IMR-90 (cell line): ENCODE results near the gene MACF1. TPM values are rescaled to one million over a fixed set of nuclear protein-coding genes. Genes with fewer than 3 reads are reported as not detected.

ENCODE experiments used
- ATAC-seq: fragments of 200-7000 bp; cut with Tn5 transposase; 2 replicates; pipeline ENCODE4 v1.9.1; 2020; ENCODE audit warnings: low read depth, mild to moderate bottlenecking, moderate library complexity
- BruUV-seq: library from RNA; stranded (reverse); fragments of 400-500 nt; replicated peaks from 2 replicates; lab custom pipeline; 2021; lab: Mats Ljungman, UMichigan
- CTCF ChIA-PET: fragments of 300-600 bp; formaldehyde crosslinking; extraction: SDS; loops from one replicate; lab custom pipeline; 2021; ENCODE audit warnings: antibody characterized with exemption; lab: Yijun Ruan, JAX
- POLR2A ChIA-PET: fragments of 300-600 bp; sonication (Branson Sonifier 250); formaldehyde crosslinking; loops from one replicate; lab custom pipeline; 2022; ENCODE audit warnings: antibody characterized with exemption; ENCODE audit not compliant: unreplicated experiment; lab: Charles Lee
- DNase-seq: peaks from one replicate; pipeline ENCODE4 v3.0.0; 2013
- H2AFZ ChIP-seq: replicated peaks from 2 replicates; pipeline ENCODE3; 2013; ENCODE audit warnings: low read length, mild to moderate bottlenecking; ENCODE audit not compliant: poor library complexity
- H2AK5ac ChIP-seq: 2 replicates; pipeline ENCODE4 v1.6.1; 2013; ENCODE audit warnings: low read depth, low read length, inconsistent platforms
- H2AK9ac ChIP-seq: replicated peaks from 2 replicates; pipeline ENCODE3; 2013; ENCODE audit warnings: mild to moderate bottlenecking, low read depth, low read length, moderate library complexity; ENCODE audit not compliant: poor library complexity
- H2BK120ac ChIP-seq: 2 replicates; pipeline ENCODE4 v1.6.1; 2013; ENCODE audit warnings: low read depth, low read length, inconsistent platforms
- H2BK15ac ChIP-seq: 3 replicates; pipeline ENCODE4 v1.6.1; 2013; ENCODE audit warnings: low read depth, low read length, inconsistent platforms
- H2BK20ac ChIP-seq: 2 replicates; pipeline ENCODE4 v1.6.1; 2013; ENCODE audit warnings: low read depth, mild to moderate bottlenecking, inconsistent platforms, low read length, moderate library complexity
- H2BK5ac ChIP-seq: 2 replicates; pipeline ENCODE4 v1.6.1; 2013; ENCODE audit warnings: mild to moderate bottlenecking, low read depth, low read length, inconsistent platforms; ENCODE audit not compliant: poor library complexity, severe bottlenecking
- H3K14ac ChIP-seq: replicated peaks from 2 replicates; pipeline ENCODE4 v1.6.1; 2013; ENCODE audit warnings: low read depth, low read length, inconsistent platforms
- H3K18ac ChIP-seq: 2 replicates; pipeline ENCODE4 v1.6.1; 2013; ENCODE audit warnings: low read depth, low read length, control low read depth
- H3K23ac ChIP-seq: 2 replicates; pipeline ENCODE4 v1.6.1; 2013; ENCODE audit warnings: low read depth, low read length, inconsistent platforms
- H3K27ac ChIP-seq: 2 replicates; pipeline ENCODE4 v1.5.1; 2013; ENCODE audit warnings: mild to moderate bottlenecking, control low read depth, low read length; ENCODE audit not compliant: insufficient read depth
- H3K27me3 ChIP-seq: 2 replicates; pipeline ENCODE4 v1.6.1; 2013; ENCODE audit warnings: low read length; ENCODE audit not compliant: control insufficient read depth, insufficient read depth
- H3K36me3 ChIP-seq: 2 replicates; pipeline ENCODE4 v1.6.1; 2013; ENCODE audit warnings: low read length, mixed read lengths; ENCODE audit not compliant: control insufficient read depth, insufficient read depth
- H3K4ac ChIP-seq: 2 replicates; pipeline ENCODE4 v1.6.1; 2013; ENCODE audit warnings: low read depth, low read length, inconsistent platforms
- H3K4me1 ChIP-seq: 2 replicates; pipeline ENCODE4 v1.6.1; 2013; ENCODE audit warnings: low read length, mixed read lengths; ENCODE audit not compliant: control insufficient read depth, insufficient read depth
- H3K4me2 ChIP-seq: 2 replicates; pipeline ENCODE4 v1.6.1; 2013; ENCODE audit warnings: low read depth, mild to moderate bottlenecking, control low read depth, low read length, moderate library complexity
- H3K4me3 ChIP-seq: 2 replicates; pipeline ENCODE4 v1.5.1; 2013; ENCODE audit warnings: low read depth, mild to moderate bottlenecking, control low read depth, low read length, moderate library complexity; ENCODE audit not compliant: insufficient read depth
- H3K56ac ChIP-seq: 2 replicates; pipeline ENCODE4 v1.6.1; 2013; ENCODE audit warnings: low read length, inconsistent platforms; ENCODE audit not compliant: insufficient read depth; ENCODE audit errors: extremely low read depth
- H3K79me1 ChIP-seq, 2 experiments: 2 replicates each; pipeline ENCODE4 v1.6.1; 2013; ENCODE audit warnings: low read length in 2 of 2, inconsistent platforms in 1 of 2, low read depth in 1 of 2
- H3K9ac ChIP-seq: 2 replicates; pipeline ENCODE4 v1.6.1; 2013; ENCODE audit warnings: low read depth, low read length, control low read depth
- H3K9me1 ChIP-seq: 2 replicates; pipeline ENCODE4 v1.6.1; 2013; ENCODE audit warnings: low read length, inconsistent platforms; ENCODE audit not compliant: insufficient read depth
- H3K9me3 ChIP-seq: 2 replicates; pipeline ENCODE4 v1.6.1; 2013; ENCODE audit warnings: low read length; ENCODE audit not compliant: control insufficient read depth, insufficient read depth
- H4K20me1 ChIP-seq: 2 replicates; pipeline ENCODE4 v1.6.1; 2013; ENCODE audit warnings: low read length, inconsistent platforms; ENCODE audit not compliant: insufficient read depth
- H4K5ac ChIP-seq: 2 replicates; pipeline ENCODE4 v1.6.1; 2013; ENCODE audit warnings: mild to moderate bottlenecking, low read depth, low read length, control low read depth
- H4K8ac ChIP-seq, 2 experiments: 2 replicates each; pipeline ENCODE4 v1.6.1; 2013; ENCODE audit warnings: low read depth in 2 of 2, low read length in 2 of 2, control low read depth in 1 of 2, inconsistent platforms in 1 of 2
- H4K91ac ChIP-seq: 2 replicates; pipeline ENCODE4 v1.6.1; 2013; ENCODE audit warnings: low read depth, low read length, inconsistent platforms; ENCODE audit not compliant: insufficient read depth
- CEBPB ChIP-seq: IDR thresholded peaks from 2 replicates; pipeline ENCODE4 v1.6.1; 2012; ENCODE audit warnings: low read depth, low read length, improper control_type of control experiment
- CHD1 ChIP-seq: IDR thresholded peaks from 2 replicates; pipeline ENCODE4 v1.6.1; 2012; ENCODE audit warnings: low read depth, low read length, improper control_type of control experiment
- MAZ ChIP-seq: IDR thresholded peaks from 2 replicates; pipeline ENCODE4 v1.6.1; 2012; ENCODE audit warnings: low read depth, mild to moderate bottlenecking, low read length, improper control_type of control experiment, moderate library complexity, borderline replicate concordance
- MXI1 ChIP-seq: IDR thresholded peaks from 2 replicates; pipeline ENCODE4 v1.6.1; 2012; ENCODE audit warnings: low read depth, mild to moderate bottlenecking, low read length, moderate library complexity, borderline replicate concordance
- POLR2A ChIP-seq: IDR thresholded peaks from 2 replicates; pipeline ENCODE4 v1.6.1; 2012; ENCODE audit warnings: mild to moderate bottlenecking, low read depth, low read length
- RCOR1 ChIP-seq: IDR thresholded peaks from 2 replicates; pipeline ENCODE4 v1.6.1; 2012; ENCODE audit warnings: mild to moderate bottlenecking, low read length, improper control_type of control experiment; ENCODE audit not compliant: insufficient replicate concordance
- WGBS, 2 experiments: methylation state at CpG; one replicate each; pipeline versions ENCODE4 v1.1.5 to v1.1.7; 2013; ENCODE audit warnings: missing lambda C conversion rate in 2 of 2; ENCODE audit not compliant: insufficient read length in 1 of 2; ENCODE audit errors: extremely low coverage in 2 of 2; 5-methylcytosine and 5-hydroxymethylcytosine counted together
- dilution Hi-C: fragments of 300-500 bp; cut with HindIII; formaldehyde crosslinking; loops from one replicate; pipeline ENCODE4 v1.14.3; 2018; ENCODE audit warnings: low sequenced_read_pairs; ENCODE audit not compliant: unreplicated experiment
- in situ Hi-C: fragments of 300-500 bp; cut with MboI; formaldehyde crosslinking; loops from 3 replicates; pipeline ENCODE4 v1.14.3; 2019; ENCODE audit warnings: low sequenced_read_pairs, inconsistent platforms, mixed read lengths
- intact Hi-C: fragments of 100-400 bp; cut with micrococcal nuclease; formaldehyde crosslinking; loops from 2 replicates; pipeline ENCODE4 v1.10.0; 2022
- polyA plus RNA-seq, 3 experiments: library from polyadenylated mRNA; depleted of rRNA; stranded (reverse); fragments of >200 nt; gene quantifications; 2 replicates each; pipeline ENCODE4 v1.2.3, GENCODE V29; 2012; ENCODE audit warnings: low replicate concordance in 1 of 3
- total RNA-seq: library from RNA; depleted of rRNA; stranded (reverse); fragments of >200 nt; gene quantifications from 2 replicates; pipeline ENCODE4 v1.2.3, GENCODE V29; 2012
- TF ChIP-seq, protein P1 (sequence below): fragments of 150-350 bp; IDR thresholded peaks from 2 replicates; pipeline ENCODE4 v1.6.1; 2017; ENCODE audit warnings: mild to moderate bottlenecking, antibody characterized with exemption, low read length, low read depth
- TF ChIP-seq, protein P2 (sequence below): conservative IDR thresholded peaks from 2 replicates; pipeline ENCODE4 v1.5.1; 2012; ENCODE audit warnings: mild to moderate bottlenecking, low read depth, low read length, improper control_type of control experiment
- TF ChIP-seq, protein P3 (sequence below): fragments of 150-350 bp; IDR thresholded peaks from 2 replicates; pipeline ENCODE4 v1.6.1; 2016; ENCODE audit warnings: low read depth, mild to moderate bottlenecking, low read length, moderate library complexity, borderline replicate concordance

Gene MACF1
- total and polyA plus RNA-seq, 2 of the 4 experiments (the other 2 are of a cell fraction) = 67.6 to 369 TPM

DNA sequence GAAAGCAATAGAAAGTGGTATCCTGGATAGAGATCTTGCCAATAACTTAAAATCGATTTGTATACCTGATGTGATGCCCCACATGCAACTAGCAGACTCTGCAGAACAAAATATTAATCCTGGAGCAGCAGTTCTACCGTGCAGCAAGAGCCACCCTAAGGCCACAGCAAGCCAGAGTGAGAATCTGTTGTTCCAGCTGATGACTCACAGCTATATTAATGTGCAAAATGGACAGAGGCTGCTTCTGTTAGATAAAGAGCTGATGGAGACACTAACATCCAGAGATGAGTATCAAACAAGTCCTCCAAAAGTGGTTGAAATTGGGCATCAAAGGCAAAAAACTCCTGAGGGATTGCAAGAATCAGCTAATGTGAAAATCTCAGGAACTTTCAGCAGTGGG lies 127.8 kb downstream of the MACF1 start:
- H3K18ac ChIP-seq = no peak overlapping the region
- H2BK120ac ChIP-seq = no peak overlapping the region
- no peak overlapping the region for H2BK15ac ChIP-seq
- no peaks in the 10 kb centered on the region; the same call in 1 of the 2 replicates for H3K9me1 ChIP-seq
- no peak overlapping the region for H3K23ac ChIP-seq
- no peak overlapping the region for H2BK20ac ChIP-seq
- H3K9ac ChIP-seq = no peak overlapping the region
- in situ Hi-C loops (no loop called here), dilution Hi-C loops (no loop called here), intact Hi-C loops (no loop called here)
- H4K20me1 ChIP-seq = no peaks in the 10 kb centered on the region; the same call in 1 of the 2 replicates
- DNase-seq (peak; percentile 32), ATAC-seq (peak; percentile 65)
- POLR2A ChIA-PET = no interaction called here
- H3K4ac ChIP-seq = no peak overlapping the region
- no peak overlapping the region for H2AK9ac ChIP-seq
- peaks cover 40% of the 10 kb centered on the region for H3K36me3 ChIP-seq
- no peak overlapping the region for H3K56ac ChIP-seq
- WGBS, 2 experiments = no CpG with 5 or more reads among the region's 2 CpGs
- no peaks in the 10 kb centered on the region for H3K4me1 ChIP-seq
- H2BK5ac ChIP-seq = no peak overlapping the region
- no peak overlapping the region for H2AK5ac ChIP-seq
- H4K91ac ChIP-seq = no peak overlapping the region
- H4K8ac ChIP-seq = no peak overlapping the region
- CTCF ChIA-PET = interaction anchor here (0.6 kb wide), 1 partner anchor 92 kb away, joined by 5 read pairs; no protein-coding TSS in a partner anchor
- BruUV-seq = no TSS peak
- H3K79me1 ChIP-seq = peaks cover 34 to 38% of the 10 kb centered on the region in 2 experiments
- no peak overlapping the region for H3K4me2 ChIP-seq
- H3K9me3 ChIP-seq = no peaks in the 10 kb centered on the region
- no peak overlapping the region for H4K5ac ChIP-seq
- H3K14ac ChIP-seq = no peak overlapping the region
- no peak overlapping the region for H3K4me3 ChIP-seq
- H3K27me3 ChIP-seq = no peaks in the 10 kb centered on the region
- TF ChIP-seq CEBPB = no peak
- TF ChIP-seq, protein P1, sequence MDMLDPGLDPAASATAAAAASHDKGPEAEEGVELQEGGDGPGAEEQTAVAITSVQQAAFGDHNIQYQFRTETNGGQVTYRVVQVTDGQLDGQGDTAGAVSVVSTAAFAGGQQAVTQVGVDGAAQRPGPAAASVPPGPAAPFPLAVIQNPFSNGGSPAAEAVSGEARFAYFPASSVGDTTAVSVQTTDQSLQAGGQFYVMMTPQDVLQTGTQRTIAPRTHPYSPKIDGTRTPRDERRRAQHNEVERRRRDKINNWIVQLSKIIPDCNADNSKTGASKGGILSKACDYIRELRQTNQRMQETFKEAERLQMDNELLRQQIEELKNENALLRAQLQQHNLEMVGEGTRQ = no peak
- TF ChIP-seq, protein P2, sequence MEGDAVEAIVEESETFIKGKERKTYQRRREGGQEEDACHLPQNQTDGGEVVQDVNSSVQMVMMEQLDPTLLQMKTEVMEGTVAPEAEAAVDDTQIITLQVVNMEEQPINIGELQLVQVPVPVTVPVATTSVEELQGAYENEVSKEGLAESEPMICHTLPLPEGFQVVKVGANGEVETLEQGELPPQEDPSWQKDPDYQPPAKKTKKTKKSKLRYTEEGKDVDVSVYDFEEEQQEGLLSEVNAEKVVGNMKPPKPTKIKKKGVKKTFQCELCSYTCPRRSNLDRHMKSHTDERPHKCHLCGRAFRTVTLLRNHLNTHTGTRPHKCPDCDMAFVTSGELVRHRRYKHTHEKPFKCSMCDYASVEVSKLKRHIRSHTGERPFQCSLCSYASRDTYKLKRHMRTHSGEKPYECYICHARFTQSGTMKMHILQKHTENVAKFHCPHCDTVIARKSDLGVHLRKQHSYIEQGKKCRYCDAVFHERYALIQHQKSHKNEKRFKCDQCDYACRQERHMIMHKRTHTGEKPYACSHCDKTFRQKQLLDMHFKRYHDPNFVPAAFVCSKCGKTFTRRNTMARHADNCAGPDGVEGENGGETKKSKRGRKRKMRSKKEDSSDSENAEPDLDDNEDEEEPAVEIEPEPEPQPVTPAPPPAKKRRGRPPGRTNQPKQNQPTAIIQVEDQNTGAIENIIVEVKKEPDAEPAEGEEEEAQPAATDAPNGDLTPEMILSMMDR = no peak
- no peak for TF ChIP-seq MAZ
- no peak for TF ChIP-seq MXI1
- TF ChIP-seq POLR2A = no peak
- no peak for TF ChIP-seq RCOR1
- TF ChIP-seq CHD1 = no peak
- TF ChIP-seq, protein P3, sequence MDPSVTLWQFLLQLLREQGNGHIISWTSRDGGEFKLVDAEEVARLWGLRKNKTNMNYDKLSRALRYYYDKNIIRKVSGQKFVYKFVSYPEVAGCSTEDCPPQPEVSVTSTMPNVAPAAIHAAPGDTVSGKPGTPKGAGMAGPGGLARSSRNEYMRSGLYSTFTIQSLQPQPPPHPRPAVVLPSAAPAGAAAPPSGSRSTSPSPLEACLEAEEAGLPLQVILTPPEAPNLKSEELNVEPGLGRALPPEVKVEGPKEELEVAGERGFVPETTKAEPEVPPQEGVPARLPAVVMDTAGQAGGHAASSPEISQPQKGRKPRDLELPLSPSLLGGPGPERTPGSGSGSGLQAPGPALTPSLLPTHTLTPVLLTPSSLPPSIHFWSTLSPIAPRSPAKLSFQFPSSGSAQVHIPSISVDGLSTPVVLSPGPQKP = no peak
- H3K27ac ChIP-seq = no peak overlapping the region
- H2AFZ ChIP-seq = no peak overlapping the region
